NCI-H2081 (cell line): ENCODE results near the gene ETNK2.
A peak's percentile ranks its signal among the peaks of the same experiment; 100 is the strongest.

Experiments used
- DNase-seq, 2 experiments: peaks; one replicate each; lab custom pipeline; 2025; lab: John Stamatoyannopoulos, UW

Gene ETNK2, protein sequence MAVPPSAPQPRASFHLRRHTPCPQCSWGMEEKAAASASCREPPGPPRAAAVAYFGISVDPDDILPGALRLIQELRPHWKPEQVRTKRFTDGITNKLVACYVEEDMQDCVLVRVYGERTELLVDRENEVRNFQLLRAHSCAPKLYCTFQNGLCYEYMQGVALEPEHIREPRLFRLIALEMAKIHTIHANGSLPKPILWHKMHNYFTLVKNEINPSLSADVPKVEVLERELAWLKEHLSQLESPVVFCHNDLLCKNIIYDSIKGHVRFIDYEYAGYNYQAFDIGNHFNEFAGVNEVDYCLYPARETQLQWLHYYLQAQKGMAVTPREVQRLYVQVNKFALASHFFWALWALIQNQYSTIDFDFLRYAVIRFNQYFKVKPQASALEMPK

DNA sequence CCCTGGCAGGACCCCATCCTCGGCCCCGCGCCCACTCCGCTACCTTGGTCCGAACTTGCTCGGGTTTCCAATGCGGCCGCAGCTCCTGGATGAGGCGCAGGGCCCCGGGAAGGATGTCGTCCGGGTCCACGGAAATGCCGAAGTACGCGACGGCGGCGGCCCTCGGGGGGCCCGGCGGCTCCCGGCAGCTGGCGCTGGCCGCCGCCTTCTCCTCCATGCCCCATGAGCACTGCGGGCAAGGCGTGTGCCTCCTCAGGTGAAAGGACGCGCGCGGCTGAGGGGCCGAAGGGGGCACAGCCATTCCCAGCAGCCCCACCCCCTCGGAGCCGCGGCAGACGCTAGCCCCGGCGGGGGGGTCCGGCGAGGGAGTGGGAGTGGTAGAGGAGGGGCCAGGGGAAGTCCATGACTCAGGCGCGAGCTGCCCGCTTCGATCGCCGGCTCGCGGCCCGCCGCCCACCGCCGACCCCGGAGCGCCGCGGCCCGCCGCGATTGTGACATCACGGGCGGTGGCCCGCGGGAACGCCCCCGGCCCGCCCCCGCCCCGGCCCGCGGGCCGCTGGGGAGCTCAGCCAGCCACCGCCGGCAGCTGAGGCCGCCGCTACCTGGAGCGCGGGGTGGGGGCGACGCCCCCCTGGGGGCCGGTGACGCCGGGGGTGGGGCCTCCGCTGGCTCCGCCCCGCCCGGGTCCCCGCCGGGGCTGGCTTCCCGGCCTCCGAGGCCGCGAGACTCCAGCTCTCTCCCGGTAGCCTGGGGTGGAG lies at the start of gene ETNK2:
ETNK2 (minus strand) TSS at position 493 of the 758 bp plus-strand sequence; CDS start at position 301, 192 bp downstream.
- peak; percentile 55 to 67 for DNase-seq

DNA sequence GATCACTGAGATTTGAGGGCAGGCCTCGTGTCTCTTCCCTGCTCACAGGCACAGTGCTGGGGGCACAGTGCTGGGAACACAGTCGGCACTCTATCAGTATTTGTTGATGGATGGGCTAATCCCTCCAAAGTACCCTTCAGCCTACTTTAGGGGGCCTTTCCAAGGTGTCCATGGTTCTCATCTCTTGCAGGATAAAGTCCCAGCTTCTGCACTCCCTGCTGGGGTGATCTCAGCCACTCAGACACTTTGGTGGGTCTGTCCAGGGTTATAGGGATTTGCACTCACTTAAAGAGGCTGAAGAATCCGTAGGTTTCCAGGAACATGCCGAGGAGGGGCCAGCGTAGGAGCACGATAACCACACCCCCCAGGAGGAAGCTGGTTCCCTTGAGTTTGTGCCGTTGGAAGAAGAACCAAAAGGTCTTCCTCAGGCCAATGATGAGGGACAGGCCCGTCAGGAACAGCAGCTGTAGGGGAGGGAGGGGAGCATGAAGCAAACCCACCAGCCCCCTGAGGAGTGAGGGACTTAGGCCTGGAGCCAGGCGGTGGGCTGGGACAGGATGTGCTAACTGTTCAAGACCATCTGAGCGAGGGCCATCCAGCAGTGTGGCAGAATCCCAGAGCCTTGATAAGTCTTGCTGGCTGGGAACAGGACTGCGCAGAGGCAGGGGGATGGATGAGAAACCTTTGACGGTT lies 49.6 kb upstream of the ETNK2 start:
- DNase-seq: no peak

DNA sequence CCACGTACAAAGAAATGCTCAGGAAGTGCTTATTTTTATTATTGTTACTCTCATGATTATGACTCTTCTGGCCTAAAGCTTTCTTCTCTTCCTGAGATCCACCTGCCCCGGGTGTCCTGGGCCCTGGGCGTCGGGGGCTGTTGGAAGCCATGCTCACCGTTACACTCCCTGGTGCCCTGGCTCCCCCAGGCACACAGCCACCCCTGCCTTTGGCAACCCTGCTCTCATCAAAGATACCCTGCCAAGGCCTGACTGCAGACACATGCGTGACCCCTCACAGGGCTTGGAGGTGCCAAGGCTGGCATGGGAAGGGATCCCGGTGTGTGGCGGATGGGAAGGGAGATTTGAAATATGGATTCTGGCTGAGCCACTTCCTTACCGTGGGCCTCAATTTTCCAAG lies 47.7 kb upstream of the ETNK2 start:
- no peak for DNase-seq

DNA sequence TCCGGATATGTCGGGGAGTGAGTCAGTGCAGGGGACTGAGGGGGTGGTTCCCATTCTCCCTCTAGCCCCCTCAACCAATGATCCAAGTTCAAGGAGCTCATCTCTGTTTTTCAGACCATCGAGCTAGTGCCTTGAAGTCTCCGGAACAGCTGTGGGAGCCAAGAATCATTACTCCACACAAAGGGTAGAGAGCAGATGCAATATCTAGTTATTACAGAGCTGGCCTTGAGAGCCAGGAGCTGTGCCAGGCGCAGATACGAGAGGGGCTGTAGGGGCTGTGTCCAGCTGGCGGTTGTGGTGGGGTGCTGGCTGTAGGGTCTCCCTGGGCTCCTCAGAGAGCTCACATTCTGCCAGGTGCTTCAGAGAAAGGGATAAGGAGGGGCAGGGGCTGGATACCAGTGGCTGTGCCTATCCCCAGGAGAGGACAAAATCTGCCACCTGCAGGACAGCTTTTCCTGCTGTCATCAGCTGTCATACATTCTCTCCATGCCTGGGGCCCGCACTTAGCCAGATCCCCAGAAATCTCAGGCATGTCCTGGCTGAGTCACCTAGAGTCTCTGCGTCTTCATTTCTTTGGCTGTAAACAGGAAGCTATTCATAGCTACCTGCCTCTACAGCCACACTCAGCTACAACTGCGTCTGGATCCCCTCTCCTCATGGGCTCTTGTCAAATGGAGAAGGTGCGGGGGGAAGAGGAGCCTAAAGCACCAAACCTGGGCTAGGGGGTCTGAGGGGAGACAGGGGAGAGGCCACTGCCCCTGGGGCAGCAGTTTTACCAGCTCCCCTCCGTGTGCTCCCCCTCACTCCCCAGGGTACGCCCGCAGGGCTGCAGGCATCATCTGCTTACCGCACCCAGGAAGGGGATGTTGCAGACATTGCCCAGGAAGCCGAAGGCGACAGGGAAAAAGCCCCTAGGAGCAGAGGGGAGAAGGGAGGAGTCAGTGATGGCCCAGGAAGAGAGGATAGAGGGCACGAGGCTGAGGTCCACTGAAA lies 46.8 kb upstream of the ETNK2 start:
- DNase-seq: no peak

DNA sequence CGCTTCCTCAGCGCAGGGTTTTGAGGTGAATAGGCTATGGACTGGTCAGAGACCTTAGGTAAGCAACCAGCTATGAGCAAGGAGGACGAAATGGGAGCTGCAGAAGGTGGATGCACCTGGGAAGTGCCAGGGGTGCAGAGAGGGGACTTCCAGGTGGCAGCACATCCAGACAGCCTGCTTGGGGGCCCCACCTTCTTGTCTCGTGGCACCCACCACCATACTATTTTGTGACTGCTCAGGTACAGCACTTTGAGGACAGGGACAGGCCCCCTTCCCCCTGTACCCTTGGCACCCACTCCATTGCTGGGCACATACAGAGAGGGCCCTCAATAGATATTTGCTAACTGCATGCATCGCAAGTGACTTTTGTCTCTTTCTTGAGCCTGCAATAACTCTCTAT lies 45.2 kb upstream of the ETNK2 start:
- no peak for DNase-seq

DNA sequence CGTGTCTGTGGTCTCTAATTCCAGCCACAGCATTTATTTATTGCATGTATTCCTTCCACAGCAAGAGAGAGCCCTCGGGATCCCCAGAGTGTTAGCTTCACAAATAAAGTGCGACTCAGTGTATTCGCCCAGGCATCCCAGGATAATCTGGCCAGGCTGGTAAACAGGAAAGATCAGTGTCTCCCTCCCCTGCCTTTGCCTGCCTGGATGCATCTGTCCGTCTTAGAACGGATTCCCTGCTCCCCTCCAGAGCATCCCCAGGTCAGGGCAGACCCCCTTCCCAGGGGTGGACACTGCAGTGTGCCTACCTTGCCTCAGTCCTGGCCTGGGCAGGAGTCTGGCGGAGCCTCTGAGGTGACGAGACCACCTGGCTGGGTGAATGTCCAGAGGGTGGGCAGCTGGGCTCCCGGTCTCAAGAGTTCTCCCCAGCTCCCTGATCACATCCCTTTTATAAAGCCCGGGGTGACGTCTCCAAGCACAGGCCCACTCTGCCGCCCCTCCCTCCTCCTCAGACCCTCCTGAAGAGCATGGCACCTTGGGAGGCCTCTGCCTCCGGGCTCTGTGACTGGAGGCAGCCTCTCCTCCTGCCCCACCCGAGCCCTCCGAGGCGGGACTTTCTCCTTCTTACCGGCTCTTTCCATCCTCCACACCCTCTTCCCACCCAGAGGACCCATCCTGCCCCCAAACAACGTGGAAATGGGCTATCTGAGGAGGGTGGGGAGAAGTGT lies 44.4 kb upstream of the ETNK2 start, which contains the start of gene KISS1:
KISS1 (minus strand) TSS at position 424 of the 728 bp plus-strand sequence. CDS start 3,615 bp downstream, outside the sequence.
- no peak for DNase-seq

DNA sequence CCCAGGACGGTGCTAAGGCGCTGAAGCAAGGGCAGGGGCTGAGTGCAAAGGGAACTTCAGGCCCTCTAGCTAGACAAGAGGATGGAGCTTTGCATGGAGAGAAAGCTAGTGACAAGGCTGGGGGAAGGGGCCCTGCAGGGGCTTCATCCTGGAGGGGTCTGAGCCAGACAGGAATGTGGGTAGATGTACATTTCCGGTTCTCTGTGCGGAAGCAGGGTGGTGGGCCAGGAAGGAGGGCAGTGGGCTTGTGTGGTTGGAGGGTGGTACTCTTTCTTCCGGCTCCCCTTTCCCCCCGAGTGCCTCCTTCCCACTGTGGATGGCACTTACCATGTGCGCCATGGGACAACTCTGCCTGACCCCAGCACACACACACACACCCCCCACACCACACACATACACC lies 42.9 kb upstream of the ETNK2 start:
- DNase-seq: no peak

DNA sequence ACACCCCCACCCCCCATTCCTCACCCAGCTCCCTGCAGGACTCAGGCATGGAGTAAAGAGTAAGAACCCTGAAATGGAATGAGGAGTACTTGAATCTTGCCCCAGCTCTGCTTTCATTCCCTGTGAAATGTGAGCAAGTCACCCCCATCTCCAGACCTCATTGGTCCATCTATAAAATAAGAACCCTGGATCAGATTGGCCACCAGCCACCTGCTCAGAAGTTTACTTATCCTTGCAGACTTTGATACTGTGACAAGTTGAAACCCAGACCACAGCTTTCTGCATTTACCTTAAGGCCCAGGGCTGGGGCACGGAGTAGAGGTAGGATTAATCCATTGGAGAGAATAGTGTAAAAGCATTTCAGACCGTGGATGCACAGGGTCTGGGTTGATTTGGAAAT lies 42.2 kb upstream of the ETNK2 start:
- no peak for DNase-seq

DNA sequence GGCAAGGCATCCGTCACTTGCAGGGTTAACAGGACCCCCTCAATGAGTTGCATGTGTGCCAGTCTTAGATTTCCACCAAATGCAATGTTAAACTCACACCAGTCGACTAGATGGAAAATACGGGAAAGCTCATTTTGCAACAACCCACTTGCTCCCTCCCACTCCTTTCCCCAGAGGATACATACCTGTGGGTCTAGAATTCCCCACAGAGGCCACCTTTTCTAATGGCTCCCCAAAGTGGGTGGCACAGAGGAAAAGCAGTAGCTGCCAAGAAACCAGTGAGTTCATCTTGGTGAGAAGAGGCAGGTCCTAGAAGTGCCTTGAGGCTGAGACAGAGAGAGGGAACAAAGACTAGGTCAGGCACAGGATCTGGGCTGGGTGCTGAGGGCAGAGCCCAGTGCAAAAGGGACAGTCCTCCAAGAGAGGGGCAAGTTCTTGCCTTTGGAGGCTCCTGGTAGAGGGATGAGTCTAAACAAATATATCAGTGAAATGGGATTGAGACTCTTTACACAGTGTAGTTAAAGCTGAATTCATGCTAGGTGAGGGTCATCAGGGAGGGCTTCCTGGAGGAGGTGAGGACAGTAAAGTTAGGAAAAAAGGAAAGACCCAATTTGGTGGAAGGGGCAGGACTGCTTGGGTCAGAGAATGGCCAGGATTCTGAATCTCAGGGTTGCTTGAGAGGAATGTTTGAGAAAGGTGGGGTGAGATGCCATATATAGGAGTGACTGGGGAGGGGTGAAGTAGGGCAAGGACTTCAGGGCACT lies 40.9 kb upstream of the ETNK2 start:
- no peak for DNase-seq

DNA sequence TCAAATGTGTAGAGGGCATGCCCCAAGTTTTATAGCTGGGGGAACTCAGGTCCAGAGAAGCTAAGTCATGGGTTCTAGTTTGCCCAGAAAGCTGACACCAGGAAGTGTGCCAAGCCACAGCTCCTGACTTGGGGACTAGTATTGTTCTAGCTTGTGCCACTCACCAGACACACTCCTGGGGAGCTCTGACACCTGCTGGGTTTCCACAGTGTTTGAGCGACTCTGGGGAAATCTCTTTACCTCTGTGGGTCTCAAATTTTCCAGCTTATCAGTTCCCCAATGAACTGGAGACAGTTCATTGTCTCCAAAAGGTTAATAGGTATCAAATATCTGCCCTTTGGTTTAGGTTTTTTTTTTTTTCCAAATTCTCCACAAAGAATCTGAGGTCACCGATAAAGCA lies 40.2 kb upstream of the ETNK2 start:
- DNase-seq: no peak

DNA sequence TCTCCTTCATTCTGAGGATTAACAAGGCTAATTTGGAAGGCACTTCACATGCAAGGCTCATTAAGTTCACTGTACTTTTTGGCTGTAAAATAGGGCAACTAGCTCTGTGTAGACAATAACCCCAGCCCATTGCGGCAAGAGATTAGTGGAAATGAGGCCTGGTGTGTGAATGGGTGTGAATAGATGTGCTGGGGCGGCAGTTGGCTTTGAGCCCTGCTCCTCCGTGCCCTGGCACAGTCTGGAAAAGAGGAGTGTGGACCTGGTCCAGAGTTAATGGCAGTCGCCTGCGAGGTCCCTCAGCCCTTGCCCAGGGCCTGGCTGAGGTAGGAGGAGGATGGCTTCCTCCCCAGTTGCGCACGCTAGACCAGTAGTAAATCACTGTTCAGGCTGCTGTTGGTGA lies 39.6 kb upstream of the ETNK2 start:
- DNase-seq: peak in 1 of 2 experiments; percentile 43

DNA sequence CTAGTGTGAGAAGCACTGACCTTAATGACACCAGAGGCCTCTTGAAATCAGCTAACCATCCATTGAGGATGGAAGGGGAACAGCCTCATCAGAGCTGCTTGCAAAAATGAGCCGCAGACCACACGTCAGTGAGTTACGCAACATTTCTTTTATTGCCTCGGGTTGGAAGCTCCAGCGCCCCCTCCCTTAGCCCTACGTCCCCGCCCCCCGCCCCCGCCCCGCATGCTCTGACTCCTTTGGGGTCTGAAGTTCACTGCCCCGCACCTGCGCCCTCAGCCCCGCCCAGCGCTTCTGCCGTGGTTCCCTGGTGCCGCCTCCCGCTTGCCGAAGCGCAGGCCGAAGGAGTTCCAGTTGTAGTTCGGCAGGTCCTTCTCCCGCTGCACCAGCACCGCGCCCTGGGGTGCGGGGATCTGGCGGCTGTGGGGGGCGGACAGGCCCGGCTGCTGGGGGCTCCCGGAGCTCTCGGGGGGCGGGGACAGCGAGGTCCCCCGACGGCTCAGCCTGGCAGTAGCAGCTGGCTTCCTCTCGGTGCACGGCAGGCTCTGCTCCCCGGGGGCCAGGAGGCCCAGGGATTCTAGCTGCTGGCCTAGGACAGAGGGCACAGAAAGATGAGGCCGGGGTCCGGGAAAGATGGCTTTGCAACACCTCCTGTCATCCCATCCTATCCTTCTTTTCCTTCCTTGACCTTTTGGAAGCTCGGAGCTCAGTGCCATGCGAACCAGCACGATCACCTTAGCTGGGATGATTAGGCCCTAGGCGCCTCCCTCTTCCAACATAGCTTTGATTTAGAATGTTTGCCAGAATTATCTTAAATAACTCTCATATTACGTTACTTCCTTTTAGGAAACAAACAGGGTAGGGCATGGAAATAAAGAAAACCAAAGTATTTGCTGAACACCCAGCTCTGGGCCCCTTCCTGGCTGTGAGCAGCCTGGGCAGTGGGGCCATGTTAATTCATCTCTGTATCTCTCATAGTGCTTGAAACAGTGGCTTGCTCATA lies 38.7 kb upstream of the ETNK2 start:
- no peak for DNase-seq

DNA sequence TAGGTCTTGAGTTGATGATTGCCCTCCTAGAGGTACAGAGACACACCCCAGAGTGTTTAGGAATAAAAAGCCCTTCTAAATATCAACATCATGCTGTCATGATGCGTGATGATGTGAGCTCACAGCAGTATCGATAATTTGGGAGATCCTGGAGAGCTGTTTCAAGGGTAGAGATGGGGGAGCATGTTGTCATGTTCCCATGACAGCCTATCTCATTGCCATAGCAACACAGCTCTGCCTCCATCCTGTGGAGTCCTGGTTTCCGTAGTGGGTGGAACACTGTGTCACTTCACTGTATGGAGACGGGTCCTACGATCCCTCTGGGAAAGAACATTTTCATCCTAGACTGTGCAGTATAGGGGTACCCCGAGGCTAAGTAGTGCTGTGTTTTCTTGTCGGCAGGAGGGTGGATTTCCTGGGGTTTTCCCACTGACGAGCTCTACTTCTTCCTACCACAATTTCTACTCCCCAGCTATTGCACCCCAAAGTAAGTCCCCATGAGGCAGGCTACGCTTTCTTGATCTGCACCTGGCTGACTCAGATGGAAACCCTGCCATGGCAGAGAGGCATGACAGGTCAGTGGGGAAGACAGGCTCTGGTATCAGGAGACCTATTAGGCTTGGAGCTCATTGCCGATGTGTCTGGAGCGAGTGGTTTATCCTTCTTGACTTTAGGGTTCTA lies 37.3 kb upstream of the ETNK2 start:
- peak in 1 of 2 experiments; percentile 4 for DNase-seq

DNA sequence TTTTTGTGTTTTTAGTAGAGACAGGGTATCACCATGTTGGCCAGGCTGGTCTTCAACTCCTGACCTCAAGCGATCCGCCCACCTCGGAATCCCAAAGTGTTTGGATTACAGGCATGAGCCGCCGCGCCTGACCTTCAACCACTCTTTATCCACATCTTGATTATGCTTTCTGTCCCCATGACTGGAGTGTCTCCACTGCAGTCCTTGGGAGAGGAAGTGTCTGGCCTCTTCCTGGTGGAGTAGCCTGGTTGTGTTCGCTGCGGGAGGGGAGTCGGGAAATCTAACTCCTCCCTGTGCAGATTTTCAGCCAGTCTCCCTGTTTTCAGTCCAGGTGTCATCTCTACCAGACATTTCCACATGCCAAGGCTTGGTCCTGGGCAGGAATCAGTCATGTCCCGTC lies 34.8 kb upstream of the ETNK2 start:
- DNase-seq: no peak

DNA sequence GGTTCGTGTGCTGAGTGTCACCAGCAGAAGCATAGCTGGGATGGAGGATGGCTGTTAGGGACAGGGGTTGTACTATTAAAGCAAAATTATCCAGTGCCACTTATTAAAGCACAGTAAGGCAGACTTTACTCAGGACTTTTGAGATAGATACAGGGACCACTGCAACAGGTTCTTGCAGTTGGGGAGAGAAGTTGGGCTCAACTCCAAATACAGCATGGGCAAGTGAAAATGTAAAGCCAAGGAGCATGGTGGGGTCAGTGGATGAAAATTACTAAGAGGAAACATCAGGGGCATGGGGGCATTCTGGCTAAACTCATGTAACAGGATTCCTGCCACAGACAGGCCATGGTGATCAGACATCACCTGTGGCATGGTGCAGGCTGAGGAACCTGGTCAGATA lies 29.3 kb upstream of the ETNK2 start:
- DNase-seq: no peak

DNA sequence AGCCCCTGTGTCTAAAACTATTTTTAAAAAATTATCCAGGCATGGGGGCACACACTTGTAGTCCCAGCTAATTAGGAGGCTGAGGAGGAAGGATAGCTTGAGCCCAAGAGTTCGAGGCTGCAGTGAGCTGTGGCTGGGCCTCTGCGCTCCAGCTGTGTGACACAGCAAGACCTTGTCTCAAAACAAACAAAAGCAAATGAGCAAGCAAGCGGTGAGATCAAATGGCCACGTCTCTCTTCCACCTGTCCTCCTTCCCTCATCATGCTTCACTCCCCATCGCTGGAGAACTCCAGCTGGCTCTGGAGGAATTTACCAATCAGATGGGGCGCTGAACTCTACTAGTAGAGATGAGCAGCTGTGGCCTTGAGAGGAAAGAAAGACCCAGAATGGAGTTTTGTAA lies 28.3 kb upstream of the ETNK2 start:
- no peak for DNase-seq

DNA sequence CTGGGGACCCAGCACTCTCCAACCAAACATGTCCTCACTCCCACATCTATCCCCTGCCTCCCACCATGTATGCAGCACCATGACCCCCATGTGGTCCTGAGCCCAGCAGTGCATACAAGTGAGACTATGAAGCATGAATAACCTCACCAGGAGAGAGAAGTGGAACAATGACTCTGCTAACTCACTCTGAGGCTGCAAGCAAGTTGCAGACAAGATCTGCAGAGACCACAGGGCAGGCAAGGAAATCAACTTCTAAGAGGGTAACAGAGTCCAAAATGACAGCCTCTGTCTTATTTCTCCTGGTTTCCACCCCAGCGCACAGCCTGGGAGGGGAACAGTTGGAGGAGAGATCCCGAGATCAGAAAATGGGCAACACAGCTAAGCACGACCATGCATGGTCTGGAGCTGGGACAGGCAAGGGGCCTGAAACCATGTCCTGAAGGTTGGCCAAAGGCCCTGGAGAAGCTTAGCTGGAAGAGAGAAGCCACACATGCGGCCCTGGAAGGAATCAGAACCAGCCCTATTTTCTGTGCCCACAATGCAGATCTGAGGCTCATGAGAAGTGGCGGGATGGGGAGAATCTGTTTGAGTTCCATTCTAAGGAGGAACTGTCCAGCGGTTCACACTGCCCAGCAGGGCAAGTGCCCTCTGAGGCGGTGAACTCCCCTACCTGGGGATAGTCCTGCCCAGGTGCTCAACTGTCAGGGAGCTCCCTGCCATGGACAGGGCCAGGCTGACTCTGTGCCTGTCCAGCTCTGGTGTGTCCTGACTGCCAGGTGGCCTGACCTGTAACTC lies 26.8 kb upstream of the ETNK2 start:
- DNase-seq: no peak
